HG02763 (cell line): Measurements from ENCODE around the gene TNS4.

Source experiments
- ATAC-seq: cut with Tn5 transposase; IDR thresholded peaks from one replicate; pipeline ENCODE4 v1.9.1; 2021; ENCODE audit warnings: mild to moderate bottlenecking, moderate library complexity; ENCODE audit not compliant: unreplicated experiment

The TNS4 gene

DNA sequence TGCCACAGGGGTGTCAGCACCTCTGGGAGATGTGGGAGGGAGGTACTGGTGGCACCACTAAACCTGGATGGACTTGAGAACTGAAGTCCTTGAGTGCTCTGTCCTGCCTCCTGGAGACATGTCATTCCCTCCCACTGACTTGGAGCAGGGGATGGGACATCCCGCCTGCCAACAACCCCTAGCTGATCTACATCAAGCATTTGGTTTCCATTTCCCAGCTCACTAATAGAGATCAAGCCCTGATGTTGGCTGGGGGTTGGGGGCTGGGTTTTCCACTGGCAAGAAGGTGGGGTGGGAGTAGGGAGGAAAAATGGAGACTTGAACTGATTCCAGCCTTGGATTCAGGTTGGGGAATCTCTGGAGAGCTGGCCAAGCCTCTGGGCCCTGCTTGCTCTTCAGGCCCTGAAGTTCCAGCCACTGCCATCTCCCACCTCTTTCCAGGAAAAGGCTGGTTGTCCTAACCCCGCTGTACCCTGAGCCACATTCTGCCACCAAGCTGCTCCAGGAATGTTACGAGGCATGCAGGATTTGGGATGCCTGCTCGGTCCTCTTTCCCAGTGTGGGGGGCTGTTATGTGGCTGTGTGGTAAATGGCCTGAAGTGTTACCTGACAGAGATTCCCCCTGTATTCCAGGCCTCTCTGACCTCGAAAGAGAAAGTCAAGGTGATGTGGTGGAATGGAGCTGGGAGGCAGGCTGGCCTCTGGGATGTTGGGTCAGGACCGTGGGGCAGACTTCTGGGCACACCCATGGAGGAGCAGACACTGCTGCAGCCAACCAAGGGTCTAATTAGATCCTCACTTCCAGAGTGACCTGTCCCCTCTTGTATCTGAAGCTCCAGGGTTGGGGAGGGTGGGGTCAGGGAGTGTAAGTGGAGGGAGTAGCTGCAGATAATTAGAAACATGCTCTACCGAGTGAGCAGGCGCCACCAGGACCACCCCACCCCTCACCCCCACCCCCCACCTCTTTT lies 41.5 kb downstream of the TNS4 start:
- ATAC-seq, result no peak

DNA sequence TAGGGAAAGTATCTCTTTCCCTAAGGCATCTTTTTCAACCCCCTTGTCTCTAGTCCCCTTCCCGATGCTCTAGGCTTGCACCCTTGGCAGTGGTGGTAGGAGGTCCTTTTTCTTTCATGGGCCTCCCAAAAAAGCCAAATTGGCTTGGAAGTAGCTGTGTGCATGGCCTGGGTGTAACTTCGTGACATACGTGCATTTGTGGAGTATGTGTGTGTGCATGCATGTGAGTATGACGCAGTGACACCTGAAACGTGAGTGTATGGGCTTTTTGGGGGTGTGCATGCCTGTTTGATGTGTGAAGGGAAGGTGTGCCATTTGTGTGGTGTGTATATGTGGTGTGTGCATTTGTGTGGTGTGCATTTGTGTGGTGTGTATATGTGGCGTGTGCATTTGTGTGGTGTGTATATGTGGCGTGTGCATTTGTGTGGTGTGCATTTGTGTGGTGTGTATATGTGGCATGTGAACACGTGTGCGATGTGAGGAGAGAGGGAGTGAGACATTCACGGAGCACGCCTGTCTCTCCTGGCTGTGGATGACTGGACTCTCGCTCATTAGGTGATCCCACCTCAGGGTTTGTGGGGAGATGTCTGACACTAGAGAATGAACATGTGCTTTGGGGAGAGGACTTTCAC lies 42.5 kb downstream of the TNS4 start:
- no peak for ATAC-seq

DNA sequence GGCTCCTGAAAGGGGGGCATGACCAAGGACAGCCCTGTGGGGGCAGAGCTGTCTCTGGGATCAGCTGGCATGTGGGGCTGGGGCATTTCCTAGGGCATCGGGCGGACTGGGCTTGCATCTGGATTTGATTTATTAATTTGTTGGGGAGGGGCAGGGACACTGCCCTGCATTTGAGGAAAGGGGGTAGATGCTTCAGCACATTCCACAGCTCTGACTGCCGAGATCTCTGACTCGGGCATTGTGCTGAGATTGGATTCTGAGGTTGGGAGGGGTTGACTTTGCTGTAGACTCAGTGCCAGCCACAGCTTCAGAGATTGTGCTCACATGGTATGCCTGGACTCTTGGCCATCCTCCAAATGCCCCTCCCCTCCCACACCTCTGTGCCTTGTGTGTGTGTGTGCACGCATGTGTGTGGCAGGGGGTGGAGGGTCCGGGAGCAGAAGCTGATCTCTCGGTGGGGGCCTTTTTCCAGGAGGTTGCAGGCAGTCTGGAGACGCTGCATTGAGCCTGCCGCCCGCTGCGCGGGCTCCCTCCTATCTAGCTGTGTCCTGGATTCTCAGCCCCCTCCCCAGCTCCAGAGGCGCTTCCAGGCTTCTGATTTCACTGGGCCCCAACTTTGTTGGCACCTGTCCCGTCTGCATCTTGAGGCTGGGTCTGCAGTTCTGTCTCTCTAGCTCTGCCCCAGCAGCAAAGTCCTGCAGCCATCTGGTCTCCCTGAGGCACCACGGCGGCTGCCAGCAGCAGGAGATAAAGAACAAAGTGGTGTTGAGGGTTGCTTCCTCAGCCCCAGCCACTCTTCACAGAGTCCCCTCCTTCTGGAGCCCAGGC lies 43.2 kb downstream of the TNS4 start:
- no peak for ATAC-seq

DNA sequence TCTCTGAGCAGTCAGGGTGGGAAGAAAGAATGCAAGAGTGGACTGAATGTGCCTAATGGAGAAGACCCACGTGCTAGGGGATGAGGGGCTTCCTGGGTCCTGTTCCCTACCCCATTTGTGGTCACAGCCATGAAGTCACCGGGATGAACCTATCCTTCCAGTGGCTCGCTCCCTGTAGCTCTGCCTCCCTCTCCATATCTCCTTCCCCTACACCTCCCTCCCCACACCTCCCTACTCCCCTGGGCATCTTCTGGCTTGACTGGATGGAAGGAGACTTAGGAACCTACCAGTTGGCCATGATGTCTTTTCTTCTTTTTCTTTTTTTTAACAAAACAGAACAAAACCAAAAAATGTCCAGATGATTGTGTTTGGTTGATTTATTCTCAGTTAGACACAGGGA lies 44.1 kb downstream of the TNS4 start:
- ATAC-seq, result no peak

DNA sequence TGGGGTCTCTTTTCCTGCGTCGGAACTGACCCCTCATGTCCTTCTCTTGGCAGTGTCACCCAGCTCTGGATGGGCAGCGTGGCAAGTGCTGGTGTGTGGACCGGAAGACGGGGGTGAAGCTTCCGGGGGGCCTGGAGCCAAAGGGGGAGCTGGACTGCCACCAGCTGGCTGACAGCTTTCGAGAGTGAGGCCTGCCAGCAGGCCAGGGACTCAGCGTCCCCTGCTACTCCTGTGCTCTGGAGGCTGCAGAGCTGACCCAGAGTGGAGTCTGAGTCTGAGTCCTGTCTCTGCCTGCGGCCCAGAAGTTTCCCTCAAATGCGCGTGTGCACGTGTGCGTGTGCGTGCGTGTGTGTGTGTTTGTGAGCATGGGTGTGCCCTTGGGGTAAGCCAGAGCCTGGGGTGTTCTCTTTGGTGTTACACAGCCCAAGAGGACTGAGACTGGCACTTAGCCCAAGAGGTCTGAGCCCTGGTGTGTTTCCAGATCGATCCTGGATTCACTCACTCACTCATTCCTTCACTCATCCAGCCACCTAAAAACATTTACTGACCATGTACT lies 44.9 kb downstream of the TNS4 start:
- ATAC-seq, result no peak

DNA sequence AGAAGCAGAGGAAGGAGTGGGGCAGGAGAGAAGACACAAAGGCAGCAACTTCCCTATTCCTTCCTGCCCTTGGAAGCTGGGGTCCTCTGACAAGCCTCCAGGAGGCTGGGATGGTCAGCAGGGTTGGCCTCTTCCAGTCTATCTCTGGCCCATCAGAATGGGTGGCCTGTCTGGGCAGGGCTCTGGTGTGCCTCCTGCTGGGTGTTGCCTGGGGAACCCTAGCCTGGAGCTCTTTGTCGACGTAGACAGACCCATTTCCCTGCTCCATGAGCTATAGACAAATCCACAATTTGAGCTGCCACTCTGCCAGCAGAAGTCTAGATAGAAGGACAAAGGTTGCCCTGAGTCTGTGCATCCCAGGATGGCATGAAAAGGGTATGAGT lies 46.8 kb downstream of the TNS4 start:
- ATAC-seq, result no peak

DNA sequence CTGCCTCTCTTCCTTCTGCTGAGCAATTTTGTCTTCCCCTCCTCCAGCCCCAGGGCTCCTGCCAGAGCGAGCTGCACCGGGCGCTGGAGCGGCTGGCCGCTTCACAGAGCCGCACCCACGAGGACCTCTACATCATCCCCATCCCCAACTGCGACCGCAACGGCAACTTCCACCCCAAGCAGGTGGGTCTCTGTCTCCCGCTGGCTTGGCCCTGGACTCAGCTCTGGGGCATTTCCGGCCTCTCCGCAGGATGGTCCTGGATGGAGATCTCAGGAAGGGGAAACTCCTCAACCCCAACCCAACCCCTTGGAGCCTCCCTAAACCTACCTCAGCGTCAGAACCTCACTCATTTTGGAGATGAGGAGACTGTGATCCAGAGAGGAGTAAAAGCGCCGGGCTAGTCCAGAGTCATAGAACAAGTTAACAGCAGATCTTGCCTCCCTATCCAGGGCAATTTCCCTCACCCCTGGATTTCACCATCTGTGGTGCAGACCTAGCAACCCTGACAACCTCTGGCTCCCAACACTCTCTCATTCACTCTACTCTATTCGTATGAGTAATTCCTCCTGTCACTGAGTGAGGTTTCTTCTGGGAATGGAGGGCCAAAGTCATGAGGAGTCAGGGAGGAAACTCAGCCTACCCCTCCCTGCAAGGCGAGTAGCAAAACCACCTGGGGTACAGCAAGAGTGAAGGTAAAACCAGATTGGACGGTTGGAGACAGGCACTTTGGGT lies 47.4 kb downstream of the TNS4 start:
- no peak for ATAC-seq

DNA sequence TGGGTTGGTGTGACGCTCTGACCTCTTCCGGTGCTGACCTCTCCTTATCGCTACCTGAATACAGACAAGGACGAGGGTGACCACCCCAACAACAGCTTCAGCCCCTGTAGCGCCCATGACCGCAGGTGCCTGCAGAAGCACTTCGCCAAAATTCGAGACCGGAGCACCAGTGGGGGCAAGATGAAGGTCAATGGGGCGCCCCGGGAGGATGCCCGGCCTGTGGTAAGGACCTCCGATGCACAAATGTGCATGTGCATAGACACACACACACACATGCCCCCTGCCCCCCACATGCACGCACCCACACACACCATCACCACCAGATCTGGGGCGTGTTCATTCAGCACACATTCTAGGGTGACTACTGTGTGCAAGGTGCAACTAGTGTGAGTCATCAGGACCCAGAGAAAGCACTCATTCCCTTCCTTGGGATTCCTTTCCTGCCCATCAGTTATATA lies 48.5 kb downstream of the TNS4 start:
- no peak for ATAC-seq

DNA sequence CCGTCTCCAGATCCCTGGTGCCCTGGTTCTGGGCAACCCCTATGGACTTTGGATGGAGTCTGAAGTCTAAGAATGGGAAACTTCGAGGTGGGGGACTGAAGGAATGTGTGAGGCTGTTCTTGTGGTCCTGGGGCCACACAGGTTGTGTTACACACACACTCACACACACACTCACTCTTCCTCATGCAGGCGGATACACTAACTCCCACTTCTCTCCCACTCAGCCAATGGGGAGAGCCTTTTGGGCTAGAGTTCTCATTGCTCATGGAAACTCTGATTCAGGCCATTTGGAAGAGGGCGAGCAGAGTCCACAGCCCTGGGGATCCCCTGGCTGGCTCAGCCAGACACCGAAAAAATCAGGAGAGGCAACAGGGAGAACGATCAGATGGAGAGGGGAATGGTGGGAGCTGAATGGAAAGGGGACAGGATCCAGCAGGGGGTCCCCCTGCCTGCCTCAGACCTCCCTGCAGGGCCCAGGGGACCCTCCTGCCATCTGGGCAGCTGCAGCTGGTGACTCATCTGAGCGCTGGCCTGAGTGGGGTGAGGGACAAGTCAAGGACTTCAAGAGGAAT lies 49.1 kb downstream of the TNS4 start:
- ATAC-seq, result no peak

DNA sequence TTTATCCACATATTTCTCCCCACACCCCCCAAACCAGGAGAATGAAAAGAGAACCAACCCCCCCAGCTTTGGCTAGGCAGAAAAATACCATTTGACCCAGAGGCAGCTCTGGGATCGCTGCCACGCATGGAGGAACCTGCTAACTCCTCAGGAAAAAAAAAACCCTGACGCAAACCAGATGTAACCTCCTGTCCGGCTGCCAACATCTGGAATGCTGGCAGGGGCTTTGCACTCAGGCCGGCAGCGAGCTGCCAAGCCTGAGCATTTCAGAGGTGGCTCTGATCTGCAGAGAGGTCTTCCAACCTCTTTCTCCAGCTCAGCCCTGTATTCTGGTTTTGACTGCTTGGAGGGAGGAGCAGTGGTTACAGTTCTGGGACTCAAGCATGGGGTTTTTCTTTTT lies 50.0 kb downstream of the TNS4 start:
- no peak for ATAC-seq

DNA sequence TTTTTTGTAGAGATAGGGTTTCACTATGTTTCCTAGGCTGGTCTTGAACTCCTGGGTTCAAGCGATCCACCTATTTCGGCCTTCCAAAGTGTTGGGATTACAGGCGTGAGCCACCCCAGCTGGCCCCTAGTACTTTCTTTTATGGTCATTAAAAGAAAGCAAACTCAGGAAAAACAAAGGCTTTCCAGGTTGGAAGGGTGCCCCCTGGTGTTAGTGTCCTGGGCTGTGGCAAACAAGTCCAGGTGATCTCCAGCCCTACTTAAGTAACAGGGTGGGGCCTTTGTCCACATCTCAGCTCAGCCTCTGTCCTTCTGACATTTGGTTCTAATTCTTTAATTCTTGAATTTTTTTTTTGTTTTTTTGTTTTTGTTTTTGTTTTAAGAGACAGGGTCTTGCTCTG lies 51.2 kb downstream of the TNS4 start:
- no peak for ATAC-seq

DNA sequence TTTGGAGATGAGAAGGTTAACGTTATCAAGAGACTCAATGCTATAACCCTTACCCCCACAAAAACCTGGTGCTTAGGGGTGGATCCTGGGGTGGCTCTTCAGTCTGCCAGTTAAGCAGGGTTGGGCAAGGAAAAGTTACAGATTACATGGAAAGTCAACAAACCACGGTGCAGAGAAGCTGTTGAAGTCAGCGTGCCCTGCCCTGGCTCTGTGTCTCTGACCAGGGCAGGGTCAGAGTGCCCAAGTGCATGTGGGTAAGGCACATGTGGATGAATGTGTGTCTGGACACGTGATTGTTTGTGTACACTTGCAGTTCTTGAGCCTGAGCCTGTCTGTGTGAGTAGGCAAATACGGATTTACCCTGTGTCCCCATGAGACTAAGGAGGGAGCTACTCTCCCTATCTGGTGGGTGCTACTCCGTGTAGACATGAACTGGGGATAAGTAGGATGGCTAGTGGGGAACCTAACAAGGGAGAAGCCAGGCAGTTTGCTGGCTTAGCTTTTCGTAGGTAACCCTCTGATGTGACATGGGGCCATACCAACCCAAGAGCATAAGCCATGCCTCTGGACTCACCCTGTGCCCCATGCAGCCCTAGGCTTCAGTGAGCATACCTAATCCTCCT lies 52.7 kb downstream of the TNS4 start:
- no peak for ATAC-seq

DNA sequence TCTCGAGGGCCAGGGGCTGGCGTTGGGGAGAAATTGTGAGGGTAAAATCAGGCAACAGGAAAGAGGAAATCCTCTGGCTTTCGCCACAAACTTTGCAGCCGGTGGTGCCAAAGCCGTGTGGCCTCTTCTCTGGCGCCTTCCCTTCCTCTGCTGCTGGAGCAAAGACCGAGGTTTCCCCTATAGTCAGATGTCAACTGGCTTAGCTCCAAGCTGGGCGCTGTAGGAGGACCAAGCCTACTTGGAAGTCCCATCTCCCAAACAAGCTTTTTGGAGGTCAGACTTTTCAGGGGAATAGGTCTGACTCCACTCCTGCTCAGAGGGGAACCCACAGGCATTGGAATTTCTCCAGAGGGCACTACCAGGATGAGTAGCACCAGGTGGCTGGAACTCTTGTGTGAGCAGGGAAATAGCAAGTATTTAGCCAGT lies 53.2 kb downstream of the TNS4 start:
- no peak for ATAC-seq

DNA sequence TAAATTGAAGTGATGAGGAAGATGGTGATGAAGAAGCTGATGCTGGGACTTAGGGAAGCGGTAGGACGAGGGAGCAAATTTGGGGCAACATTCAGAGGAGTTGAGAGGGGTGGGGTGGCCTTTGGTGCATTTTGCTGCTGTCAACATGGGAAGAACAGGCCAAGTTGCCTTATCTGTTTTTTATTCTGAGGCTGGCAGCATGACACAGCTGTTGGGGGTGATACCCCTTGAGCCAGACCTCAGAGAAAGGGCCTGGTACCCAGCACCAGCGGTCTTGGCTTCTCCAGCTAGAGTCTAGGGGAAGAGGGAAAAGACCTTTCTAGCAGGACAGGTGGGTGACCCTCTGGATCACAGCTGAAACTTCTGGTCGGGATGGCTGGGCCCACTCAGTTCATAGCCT lies 53.6 kb downstream of the TNS4 start:
- ATAC-seq, result no peak

DNA sequence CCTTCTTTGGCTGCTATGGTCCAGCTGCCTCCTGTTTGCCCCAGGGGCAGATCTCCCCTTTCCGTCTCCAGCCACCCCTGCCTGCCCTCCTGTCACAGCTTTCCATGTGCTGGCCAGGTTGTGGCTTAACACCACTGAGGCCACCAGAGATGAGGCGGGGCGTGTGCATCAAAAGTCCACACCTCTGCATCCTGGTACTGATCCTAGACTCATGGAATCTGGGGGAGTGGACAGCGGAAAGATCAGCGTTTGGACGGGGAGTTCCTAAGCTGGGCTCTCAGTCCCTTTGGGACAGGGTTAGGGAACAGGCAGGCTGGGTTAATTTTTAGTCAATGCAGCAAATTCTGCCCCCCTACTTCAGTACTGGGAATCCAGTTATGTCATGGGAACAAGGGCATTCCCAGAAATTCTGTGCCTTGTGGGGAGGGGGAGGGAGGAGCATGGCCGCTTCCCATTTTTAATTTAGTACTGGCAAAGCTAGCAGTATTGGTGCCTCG lies 54.2 kb downstream of the TNS4 start:
- ATAC-seq, result no peak

DNA sequence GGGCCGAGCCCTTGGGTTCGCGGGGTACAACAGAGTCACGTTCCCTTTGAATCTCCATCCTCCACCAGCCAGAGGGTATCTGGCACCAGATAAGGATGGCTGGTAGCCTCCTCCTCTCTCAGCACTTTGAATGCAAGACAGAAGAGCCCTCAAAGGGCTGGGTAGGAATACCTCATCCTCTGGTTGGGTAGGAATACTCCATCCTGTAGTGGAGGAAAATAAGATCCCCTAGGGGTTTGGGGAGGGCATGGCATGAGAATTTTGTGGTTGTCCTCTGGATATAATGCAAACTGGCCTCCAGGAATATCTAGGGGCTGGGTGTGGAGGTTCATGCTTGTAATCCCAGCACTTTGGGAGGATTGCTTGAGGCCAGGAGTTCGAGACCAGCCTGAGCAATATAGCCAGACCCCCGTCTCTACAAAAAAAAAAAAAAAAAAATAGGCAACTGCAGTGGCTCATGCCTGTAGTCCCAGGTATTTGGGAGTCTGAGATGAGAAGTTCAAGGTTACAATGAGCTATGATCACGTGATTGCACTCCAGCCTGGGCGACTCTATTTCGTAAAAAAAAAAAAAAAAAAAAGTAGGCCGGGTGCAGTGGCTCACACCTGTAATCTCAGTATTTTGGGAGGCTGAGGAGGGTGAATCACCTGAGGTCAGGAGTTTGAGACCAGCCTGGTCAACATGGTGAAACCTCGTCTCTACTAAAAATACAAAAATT lies 55.5 kb downstream of the TNS4 start:
- no peak for ATAC-seq

DNA sequence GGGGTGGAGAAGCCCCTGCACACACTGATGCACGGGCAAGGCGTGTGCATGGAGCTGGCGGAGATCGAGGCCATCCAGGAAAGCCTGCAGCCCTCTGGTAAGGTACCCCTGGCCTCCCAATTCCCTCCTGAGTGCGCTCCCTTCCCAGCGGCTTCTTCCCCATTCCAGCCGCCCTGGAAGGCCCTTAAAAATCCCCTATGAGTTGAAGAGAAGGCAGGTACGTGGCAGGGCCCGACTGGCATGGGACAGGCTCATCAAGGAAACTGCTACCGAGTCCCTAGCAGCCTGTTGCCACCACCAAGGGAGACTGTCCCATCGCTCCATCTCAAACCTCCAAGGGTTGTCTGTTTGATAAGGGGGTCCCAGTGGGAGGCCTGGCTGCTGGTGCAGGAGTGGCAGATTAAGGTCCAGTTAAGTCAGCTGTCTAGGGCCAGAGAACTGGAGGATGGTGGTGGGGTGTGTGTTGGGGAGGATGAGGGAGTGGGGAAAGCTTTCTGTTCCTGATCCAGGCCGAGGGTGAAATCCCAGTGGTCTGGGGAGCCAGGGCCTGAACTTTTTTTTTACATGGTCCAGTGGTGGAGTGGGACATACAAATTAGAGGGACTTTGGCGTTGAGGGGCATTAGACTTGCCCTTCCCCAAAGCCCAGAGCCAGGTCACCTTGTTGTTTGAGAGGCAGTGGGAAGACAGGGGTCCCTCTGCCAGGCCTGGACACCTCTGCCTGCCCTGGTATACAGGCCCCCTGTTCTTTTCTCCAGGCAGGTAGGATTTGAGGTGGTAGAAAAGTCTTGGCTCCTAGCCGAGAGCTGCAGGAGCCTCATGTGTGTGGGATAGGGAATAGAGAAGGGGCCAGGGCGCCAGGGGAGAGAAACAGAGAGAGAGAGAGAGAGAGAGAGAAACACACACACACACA lies 57.2 kb downstream of the TNS4 start:
- ATAC-seq, result no peak
